Spleen (tissue), 11 donors: ENCODE measurements around the gene PSMA3. TPM values are rescaled to one million over a fixed set of nuclear protein-coding genes. Genes with fewer than 3 reads are reported as not detected.

Experiments
- DNase-seq: peaks from one replicate; pipeline ENCODE4 v3.0.0-alpha.2; 2020
- H3K27ac ChIP-seq, 8 donors: fragments of 200-600 bp; sonication (generic) in 7 of 8; 1 replicate in 4 of 8; 2 replicates in 4 of 8; pipeline versions ENCODE4 v1.5.0 to v1.8.0; 2016 to 2021; ENCODE audit warnings: inconsistent platforms in 4 of 8, mild to moderate bottlenecking in 4 of 8, moderate library complexity in 1 of 8
- H3K27me3 ChIP-seq, 7 donors: fragments of 200-600 bp; sonication (generic) in 6 of 7; replicated peaks in 1 of 7; 1 replicate in 4 of 7; 2 replicates in 3 of 7; pipeline versions ENCODE4 v1.5.0 to v1.8.0; 2016 to 2021; ENCODE audit warnings: inconsistent platforms in 3 of 7, mild to moderate bottlenecking in 1 of 7
- H3K36me3 ChIP-seq, 6 donors: fragments of 200-600 bp; sonication (generic) in 5 of 6; 1 replicate in 4 of 6; 2 replicates in 2 of 6; pipeline versions ENCODE4 v1.5.0 to v1.8.0; 2016 to 2021; ENCODE audit warnings: inconsistent platforms in 2 of 6
- H3K4me1 ChIP-seq, 6 donors: fragments of 200-600 bp; sonication (generic) in 5 of 6; 1 replicate in 3 of 6; 2 replicates in 3 of 6; pipeline versions ENCODE4 v1.5.0 to v1.8.0; 2016 to 2021; ENCODE audit warnings: inconsistent platforms in 3 of 6
- H3K4me3 ChIP-seq, 8 donors: fragments of 200-600 bp; sonication (generic) in 7 of 8; 1 replicate in 4 of 8; 2 replicates in 4 of 8; pipeline versions ENCODE4 v1.5.0 to v1.8.0; 2016 to 2021; ENCODE audit warnings: inconsistent platforms in 4 of 8, mild to moderate bottlenecking in 4 of 8, moderate library complexity in 2 of 8
- H3K9me3 ChIP-seq, 8 donors: fragments of 200-600 bp; sonication (generic) in 7 of 8; 1 replicate in 4 of 8; 2 replicates in 4 of 8; pipeline versions ENCODE4 v1.5.0 to v1.8.0; 2016 to 2021; ENCODE audit warnings: inconsistent platforms in 4 of 8
- POLR2A ChIP-seq, 3 donors: fragments of 450-650 bp; IDR thresholded peaks; one replicate each; pipeline ENCODE4 v1.5.1; 2017; ENCODE audit warnings: antibody characterized with exemption in 3 of 3, mild to moderate bottlenecking in 1 of 3
- POLR2AphosphoS5 ChIP-seq, 3 donors: sonication (generic); formaldehyde crosslinking; IDR thresholded peaks; one replicate each; pipeline ENCODE4 v1.5.1; 2017; ENCODE audit warnings: antibody characterized with exemption in 3 of 3
- WGBS, 5 donors: extraction: QIAGEN DNeasy Blood & Tissue Kit in 3 of 5; methylation state at CpG; one replicate each; pipeline versions ENCODE4 v1.1.5 to v1.1.7; 2013 to 2018; 5-methylcytosine and 5-hydroxymethylcytosine counted together
- intact Hi-C: fragments of 100-400 bp; cut with DNase I; formaldehyde crosslinking; loops from one replicate; pipeline ENCODE4 v1.15.0; 2023; ENCODE audit warnings: low total_unique reads
- polyA plus RNA-seq, 3 donors: library from polyadenylated mRNA; stranded (reverse); fragments of 200-250 nt; gene quantifications; one replicate each; pipeline ENCODE4 v1.2.1, GENCODE V29; 2013
- total RNA-seq, 7 donors: library from RNA; depleted of rRNA in 3 of 7; stranded (reverse); fragments of >200 nt in 3 of 7; fragmentation: NEBNext Ultra II Directional in 4 of 7; extraction: Animal tissue kit (Norgen Biotek cat#: 25700) in 4 of 7; gene quantifications; one replicate each; pipeline versions ENCODE4 v1.1.0 to v1.2.1, GENCODE V29; 2016 to 2021
- TF ChIP-seq, protein P1 (sequence below), 11 experiments: fragments of 200-600 bp in 7 of 11; fragments of 450-650 bp in 4 of 11; sonication (generic) in 4 of 11; IDR thresholded peaks in 8 of 11; conservative IDR thresholded peaks in 3 of 11; 1 replicate in 7 of 11; 2 replicates in 4 of 11; pipeline versions ENCODE4 v1.4.0 to v1.8.0; 2016 to 2021; ENCODE audit warnings: antibody characterized with exemption in 11 of 11, inconsistent platforms in 4 of 11, mild to moderate bottlenecking in 1 of 11
- donor health status: healthy with polysubstance abuse.
- donor health status: DM: no; HTN: no; CAD: no; lungs with moderate emphysema.
- donor health status: DM: no; HTN: no; CAD: no.
- donor health status: Bipolar disorder and iron deficiency.
- donor health status: healthy.
- donor health status: DM: no; HTN: no; CAD: no.
- donor health status: DM: yes; HTN: yes; CAD: no.

PSMA3 gene
- total and polyA plus RNA-seq, 10 donors = 91.7 to 162 (median 121) TPM

DNA sequence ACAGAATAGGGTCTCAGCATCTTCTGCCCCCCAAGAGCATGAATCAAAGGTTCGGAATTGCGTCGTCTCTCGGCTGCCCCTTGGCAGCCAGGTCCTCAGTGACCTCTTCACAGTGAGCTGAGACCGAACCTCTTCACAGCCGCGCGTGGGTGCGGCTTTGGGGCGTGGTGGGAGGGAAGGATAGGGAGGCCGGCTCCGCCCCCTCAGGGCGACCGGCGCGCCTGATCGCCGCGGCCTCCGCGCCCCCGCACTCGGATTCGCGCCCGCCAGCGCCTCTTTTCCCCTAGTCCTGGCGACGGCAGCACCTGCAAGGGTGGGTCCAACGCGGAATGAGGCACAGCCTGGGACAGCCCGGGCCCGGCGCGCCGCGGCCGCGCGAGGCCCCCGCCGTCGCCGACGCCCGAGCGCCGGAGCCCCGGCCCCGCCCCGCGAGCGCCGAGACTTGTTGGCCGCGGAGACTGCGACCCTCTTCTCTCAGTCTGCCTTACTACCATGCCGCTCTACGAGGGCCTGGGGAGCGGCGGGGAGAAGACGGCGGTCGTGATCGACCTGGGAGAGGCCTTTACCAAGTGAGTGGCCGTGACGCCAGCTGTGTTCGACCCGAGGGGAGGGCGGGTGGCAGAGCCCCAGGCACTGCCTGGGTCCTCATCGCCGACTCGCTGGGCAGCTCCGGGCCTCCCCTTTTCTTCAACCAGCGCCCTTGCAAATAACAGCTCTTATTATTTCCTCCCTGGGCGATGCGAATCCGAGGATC lies 44.7 kb upstream of the PSMA3 start, which contains the start of gene ACTR10:
ACTR10 (plus strand) TSS at position 424 of the 754 bp plus-strand sequence; CDS start at position 493, 69 bp downstream.
- H3K36me3 ChIP-seq = peaks cover 0 to 24% (median 14%) of the 10 kb centered on the region in 6 donors
- peak within 1 kb of the TSS; percentile 58 to 86 (median 78) for H3K4me3 ChIP-seq
- H3K9me3 ChIP-seq = no peaks in the 10 kb centered on the region
- TF ChIP-seq, protein P1, sequence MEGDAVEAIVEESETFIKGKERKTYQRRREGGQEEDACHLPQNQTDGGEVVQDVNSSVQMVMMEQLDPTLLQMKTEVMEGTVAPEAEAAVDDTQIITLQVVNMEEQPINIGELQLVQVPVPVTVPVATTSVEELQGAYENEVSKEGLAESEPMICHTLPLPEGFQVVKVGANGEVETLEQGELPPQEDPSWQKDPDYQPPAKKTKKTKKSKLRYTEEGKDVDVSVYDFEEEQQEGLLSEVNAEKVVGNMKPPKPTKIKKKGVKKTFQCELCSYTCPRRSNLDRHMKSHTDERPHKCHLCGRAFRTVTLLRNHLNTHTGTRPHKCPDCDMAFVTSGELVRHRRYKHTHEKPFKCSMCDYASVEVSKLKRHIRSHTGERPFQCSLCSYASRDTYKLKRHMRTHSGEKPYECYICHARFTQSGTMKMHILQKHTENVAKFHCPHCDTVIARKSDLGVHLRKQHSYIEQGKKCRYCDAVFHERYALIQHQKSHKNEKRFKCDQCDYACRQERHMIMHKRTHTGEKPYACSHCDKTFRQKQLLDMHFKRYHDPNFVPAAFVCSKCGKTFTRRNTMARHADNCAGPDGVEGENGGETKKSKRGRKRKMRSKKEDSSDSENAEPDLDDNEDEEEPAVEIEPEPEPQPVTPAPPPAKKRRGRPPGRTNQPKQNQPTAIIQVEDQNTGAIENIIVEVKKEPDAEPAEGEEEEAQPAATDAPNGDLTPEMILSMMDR (IDR thresholded peaks at IDR 0.05 in 8 of 11, conservative IDR thresholded peaks at IDR 0.05 in 3 of 11) = peak in 1 of 11 experiments; percentile 23
- TF ChIP-seq POLR2A (IDR thresholded peaks at IDR 0.05) = peak in 2 of 3 donors; percentile 60 to 78
- TF ChIP-seq POLR2AphosphoS5 (IDR thresholded peaks at IDR 0.05) = peak; percentile 84 to 92 (median 87)
- H3K27ac ChIP-seq = peak within 1 kb of the TSS; percentile 90 to 97 (median 96)
- peak; percentile 97 for DNase-seq
- H3K4me1 ChIP-seq = peaks cover 13 to 43% (median 27%) of the 10 kb centered on the region in 6 donors
- intact Hi-C loops = no loop called here
- WGBS, 5 donors = 0 to 2% (median 0%) methylated on average over 37 to 78 of the region's 78 CpGs
- H3K27me3 ChIP-seq = no peaks in the 10 kb centered on the region

DNA sequence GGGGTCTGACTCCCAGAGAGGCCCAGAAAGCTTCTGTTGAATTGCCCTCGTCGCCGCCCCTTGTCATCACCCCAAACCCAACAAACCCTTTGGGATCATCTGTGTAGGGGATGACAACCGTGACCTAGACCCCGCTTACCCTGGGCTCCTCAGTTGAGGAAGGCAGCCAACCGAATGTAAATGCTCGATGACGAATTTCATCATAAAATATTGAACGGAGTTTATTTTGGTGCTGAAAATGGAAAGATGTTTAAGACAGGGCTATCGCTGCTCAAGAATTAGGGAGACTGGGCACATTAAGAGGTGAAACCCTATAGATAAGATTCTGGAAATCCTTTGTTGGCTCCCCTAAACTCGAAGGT lies 44.2 kb upstream of the PSMA3 start:
- no peak for DNase-seq
- WGBS, 5 donors = 0 to 1% (median 0%) methylated on average over 11 of the region's 11 CpGs
- peaks cover 0 to 30% (median 14%) of the 10 kb centered on the region in 6 donors for H3K36me3 ChIP-seq
- intact Hi-C loops = no loop called here
- peak overlapping the region; percentile 58 to 86 (median 78) for H3K4me3 ChIP-seq
- TF ChIP-seq POLR2A (IDR thresholded peaks at IDR 0.05) (no peak), POLR2AphosphoS5 (IDR thresholded peaks at IDR 0.05) (no peak)
- TF ChIP-seq, protein P1 (IDR thresholded peaks at IDR 0.05 in 8 of 11, conservative IDR thresholded peaks at IDR 0.05 in 3 of 11) = no peak
- H3K27me3 ChIP-seq = no peaks in the 10 kb centered on the region
- H3K9me3 ChIP-seq = no peaks in the 10 kb centered on the region
- peaks cover 13 to 47% (median 27%) of the 10 kb centered on the region in 6 donors for H3K4me1 ChIP-seq
- H3K27ac ChIP-seq = peak overlapping the region; percentile 90 to 97 (median 96)

DNA sequence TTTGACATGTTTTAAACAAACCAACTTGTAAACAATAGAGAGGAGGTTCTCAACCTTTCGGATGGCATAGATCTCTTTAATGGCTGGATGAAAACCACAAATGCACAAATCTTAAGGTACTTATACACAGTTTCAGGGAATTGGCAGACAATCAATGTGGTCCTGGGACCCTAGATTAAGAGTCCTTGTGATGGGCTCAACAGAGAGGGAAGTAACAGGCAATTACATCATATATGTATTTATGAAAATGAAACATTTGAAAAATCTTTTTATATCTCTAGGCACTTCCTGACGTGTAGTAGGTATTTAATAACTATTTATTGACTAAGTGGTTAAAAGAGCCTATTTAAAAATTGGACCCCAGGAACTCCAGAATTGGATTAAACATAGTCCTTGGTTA lies 43.8 kb upstream of the PSMA3 start:
- Histone ChIP-seq H3K36me3 (peaks cover 0 to 34% (median 14%) of the 10 kb centered on the region in 6 donors), H3K27me3 (no peaks in the 10 kb centered on the region), H3K9me3 (no peaks in the 10 kb centered on the region), H3K4me1 (peaks cover 13 to 51% (median 27%) of the 10 kb centered on the region in 6 donors), H3K4me3 (peak overlapping the region; percentile 58 to 86 (median 78)), H3K27ac (peak overlapping the region; percentile 90 to 97 (median 96))
- DNase-seq = no peak
- 0 to 2% (median 0%) methylated on average over 2 of the region's 2 CpGs for WGBS, 5 donors
- intact Hi-C loops = no loop called here
- TF ChIP-seq, protein P1 (IDR thresholded peaks at IDR 0.05 in 8 of 11, conservative IDR thresholded peaks at IDR 0.05 in 3 of 11) = no peak
- TF ChIP-seq POLR2A (IDR thresholded peaks at IDR 0.05) = no peak
- no peak for TF ChIP-seq POLR2AphosphoS5 (IDR thresholded peaks at IDR 0.05)

DNA sequence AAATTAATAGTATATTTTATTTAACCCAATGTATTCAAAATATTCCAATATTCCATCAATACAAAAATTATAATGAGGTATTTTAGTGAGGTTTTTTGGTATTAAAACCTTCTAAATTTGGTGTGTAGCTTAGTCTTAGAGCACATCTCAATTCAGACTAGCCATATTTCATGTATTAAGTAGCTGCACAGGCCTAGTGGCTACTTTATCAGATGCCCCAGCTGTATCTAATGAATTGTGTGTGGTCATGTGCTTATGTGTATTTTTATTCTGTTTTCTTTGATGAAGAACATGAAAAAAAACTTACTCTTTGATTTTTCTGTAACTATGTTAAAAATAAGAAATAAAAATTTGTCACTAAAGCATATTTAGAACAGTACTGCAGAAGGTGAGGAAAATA lies 31.5 kb upstream of the PSMA3 start:
- Histone ChIP-seq H3K27me3 (no peaks in the 10 kb centered on the region), H3K4me3 (no peak overlapping the region), H3K4me1 (no peaks in the 10 kb centered on the region), H3K36me3 (peaks cover 2 to 100% (median 75%) of the 10 kb centered on the region in 6 donors), H3K9me3 (no peaks in the 10 kb centered on the region), H3K27ac (no peak overlapping the region)
- intact Hi-C loops = no loop called here
- no peak for DNase-seq
- no peak for TF ChIP-seq POLR2AphosphoS5 (IDR thresholded peaks at IDR 0.05)
